Measurements from ENCODE around the gene UTS2R.

GRCh38 chr17:82344175-82344907 lies 27.2 kb upstream of the UTS2R start:
- TF ChIP-seq CTCF (IDR thresholded peaks at IDR 0.05) (no peak), EP300 (IDR thresholded peaks at IDR 0.05) (no peak), POLR2A (IDR thresholded peaks at IDR 0.05) (no peak), POLR2AphosphoS5 (IDR thresholded peaks at IDR 0.05) (no peak)
